Liver (tissue), 9 donors: Measurements from ENCODE around the gene LIMS2. TPM values are rescaled to one million over a fixed set of nuclear protein-coding genes. Genes with fewer than 3 reads are reported as not detected.

Source experiments
- DNase-seq: peaks from one replicate; pipeline ENCODE4 v3.0.0-alpha.2; 2017; ENCODE audit warnings: low spot score
- H3K27ac ChIP-seq, 2 donors: one replicate each; pipeline ENCODE4 v1.7.0; 2013; ENCODE audit warnings: inconsistent platforms in 2 of 2, low read length in 2 of 2, control low read depth in 1 of 2, low read depth in 1 of 2, mild to moderate bottlenecking in 1 of 2
- H3K27me3 ChIP-seq, 4 donors: one replicate each; pipeline versions ENCODE4 v1.6.1 to v1.7.0; 2013; ENCODE audit warnings: low read length in 3 of 4, inconsistent platforms in 1 of 4, mild to moderate bottlenecking in 1 of 4, moderate library complexity in 1 of 4; ENCODE audit not compliant: control insufficient read depth in 4 of 4, insufficient read depth in 4 of 4
- H3K36me3 ChIP-seq, 4 donors: one replicate each; pipeline versions ENCODE4 v1.6.1 to v1.7.0; 2013; ENCODE audit warnings: low read length in 3 of 4, mild to moderate bottlenecking in 3 of 4, low read depth in 1 of 4, moderate library complexity in 1 of 4; ENCODE audit not compliant: control insufficient read depth in 4 of 4, insufficient read depth in 3 of 4
- H3K4me1 ChIP-seq, 4 donors: one replicate each; pipeline versions ENCODE4 v1.6.1 to v1.7.0; 2013; ENCODE audit warnings: low read length in 3 of 4, mild to moderate bottlenecking in 3 of 4, moderate library complexity in 1 of 4; ENCODE audit not compliant: control insufficient read depth in 4 of 4, insufficient read depth in 4 of 4
- H3K4me3 ChIP-seq, 3 donors: one replicate each; pipeline versions ENCODE4 v1.6.1 to v1.7.0; 2013; ENCODE audit warnings: low read length in 3 of 3, control low read depth in 1 of 3, low read depth in 1 of 3, mild to moderate bottlenecking in 1 of 3
- H3K9ac ChIP-seq, 2 donors: one replicate each; pipeline ENCODE4 v1.7.0; 2013; ENCODE audit warnings: low read length in 2 of 2, mild to moderate bottlenecking in 2 of 2, moderate library complexity in 2 of 2, control low read depth in 1 of 2, low read depth in 1 of 2
- H3K9me3 ChIP-seq, 4 donors: one replicate each; pipeline versions ENCODE4 v1.6.1 to v1.7.0; 2013; ENCODE audit warnings: low read length in 3 of 4; ENCODE audit not compliant: control insufficient read depth in 4 of 4
- EGR1 ChIP-seq, 2 donors: IDR thresholded peaks; 2 replicates each; pipeline ENCODE4 v1.6.1; 2016 to 2018; ENCODE audit warnings: antibody characterized with exemption in 2 of 2, low read depth in 2 of 2
- FOXA1 ChIP-seq: IDR thresholded peaks from 2 replicates; pipeline ENCODE4 v1.6.1; 2016; ENCODE audit warnings: antibody characterized with exemption
- FOXA2 ChIP-seq: IDR thresholded peaks from 2 replicates; pipeline ENCODE4 v1.6.1; 2016; ENCODE audit warnings: antibody characterized with exemption
- GABPA ChIP-seq, 2 donors: IDR thresholded peaks in 1 of 2; conservative IDR thresholded peaks in 1 of 2; 2 replicates each; pipeline ENCODE4 v1.6.1; 2016; ENCODE audit warnings: antibody characterized with exemption in 2 of 2, mild to moderate bottlenecking in 1 of 2, moderate library complexity in 1 of 2
- HNF4A ChIP-seq, 2 donors: conservative IDR thresholded peaks; 2 replicates each; pipeline ENCODE4 v1.6.1; 2016; ENCODE audit warnings: antibody characterized with exemption in 2 of 2, mild to moderate bottlenecking in 2 of 2
- HNF4G ChIP-seq: IDR thresholded peaks from 2 replicates; pipeline ENCODE4 v1.6.1; 2016; ENCODE audit warnings: antibody characterized with exemption
- JUND ChIP-seq, 2 donors: IDR thresholded peaks; 2 replicates each; pipeline ENCODE4 v1.6.1; 2016; ENCODE audit warnings: antibody characterized with exemption in 2 of 2
- NR2F2 ChIP-seq: IDR thresholded peaks from 2 replicates; pipeline ENCODE4 v1.6.1; 2016; ENCODE audit warnings: antibody characterized with exemption
- RAD21 ChIP-seq, 2 donors: IDR thresholded peaks; 2 replicates each; pipeline ENCODE4 v1.6.1; 2016; ENCODE audit warnings: antibody characterized with exemption in 2 of 2, mild to moderate bottlenecking in 2 of 2
- TAF1 ChIP-seq: conservative IDR thresholded peaks from 2 replicates; pipeline ENCODE4 v1.6.1; 2016; ENCODE audit warnings: antibody characterized with exemption, mild to moderate bottlenecking
- YY1 ChIP-seq: IDR thresholded peaks from 2 replicates; pipeline ENCODE4 v1.6.1; 2016; ENCODE audit warnings: antibody characterized with exemption, mild to moderate bottlenecking
- WGBS: extraction: QIAGEN DNeasy Blood & Tissue Kit; methylation state at CpG from one replicate; pipeline ENCODE4 v1.1.7; 2013; 5-methylcytosine and 5-hydroxymethylcytosine counted together
- polyA plus RNA-seq, 2 donors: library from polyadenylated mRNA; stranded (reverse) in 1 of 2; unstranded in 1 of 2; fragments of 200-250 nt in 1 of 2; fragments of >200 nt in 1 of 2; fragmentation: Nextera tagmentation in 1 of 2; extraction: Ambion mirVana in 1 of 2; gene quantifications; one replicate each; pipeline versions ENCODE4 v1.2.1 to v1.2.3, GENCODE V29; 2013 to 2015
- total RNA-seq, 2 donors: library from RNA; depleted of rRNA; stranded (reverse); fragments of >200 nt; gene quantifications; one replicate each; pipeline ENCODE4 v1.2.3, GENCODE V29; 2014
- TF ChIP-seq, protein P1 (sequence below): IDR thresholded peaks from 2 replicates; pipeline ENCODE4 v1.6.1; 2016; ENCODE audit warnings: antibody characterized with exemption
- TF ChIP-seq, protein P2 (sequence below): fragments of 150-350 bp; IDR thresholded peaks from 2 replicates; pipeline ENCODE4 v1.5.1; 2017; ENCODE audit warnings: improper control_type of control experiment, low read depth, low read length; ENCODE audit not compliant: missing input control
- TF ChIP-seq, protein P3 (sequence below): IDR thresholded peaks from 2 replicates; pipeline ENCODE4 v1.6.1; 2016; ENCODE audit warnings: antibody characterized with exemption, mild to moderate bottlenecking
- TF ChIP-seq, protein P4 (sequence below): IDR thresholded peaks from 2 replicates; pipeline ENCODE4 v1.6.1; 2016; ENCODE audit warnings: antibody characterized with exemption
- TF ChIP-seq, protein P5 (sequence below): IDR thresholded peaks from 2 replicates; pipeline ENCODE4 v1.6.1; 2016; ENCODE audit warnings: antibody characterized with exemption
- donor health status: healthy.
- donor health status: healthy.
- donor health status: healthy.
- donor health status: healthy.
- donor health status: healthy.

LIMS2 gene
- total and polyA plus RNA-seq, 4 donors: 1.4 to 17.9 (median 16.1) TPM

DNA sequence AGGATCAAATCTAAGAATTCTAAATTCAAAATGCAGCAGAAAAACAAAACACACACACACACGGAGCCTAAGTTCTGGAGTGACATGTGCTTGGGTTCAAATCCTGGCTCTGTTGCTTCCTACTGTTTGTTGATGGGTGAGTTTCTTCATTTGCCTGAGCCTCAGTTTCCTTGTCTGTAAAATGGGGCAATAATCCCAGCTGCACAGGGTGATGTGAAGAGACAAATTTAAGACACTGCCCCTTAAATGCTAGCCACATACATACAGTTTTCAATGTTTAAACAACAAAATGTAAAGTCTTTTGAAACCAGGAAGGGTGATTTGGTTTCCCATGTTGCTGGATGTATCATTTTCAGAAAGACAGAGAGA lies 30.3 kb downstream of the LIMS2 start:
- no peak for TF ChIP-seq JUND (IDR thresholded peaks at IDR 0.05)
- TF ChIP-seq, protein P1, sequence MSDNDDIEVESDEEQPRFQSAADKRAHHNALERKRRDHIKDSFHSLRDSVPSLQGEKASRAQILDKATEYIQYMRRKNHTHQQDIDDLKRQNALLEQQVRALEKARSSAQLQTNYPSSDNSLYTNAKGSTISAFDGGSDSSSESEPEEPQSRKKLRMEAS: no peak
- no peak for TF ChIP-seq TAF1
- TF ChIP-seq, protein P2, sequence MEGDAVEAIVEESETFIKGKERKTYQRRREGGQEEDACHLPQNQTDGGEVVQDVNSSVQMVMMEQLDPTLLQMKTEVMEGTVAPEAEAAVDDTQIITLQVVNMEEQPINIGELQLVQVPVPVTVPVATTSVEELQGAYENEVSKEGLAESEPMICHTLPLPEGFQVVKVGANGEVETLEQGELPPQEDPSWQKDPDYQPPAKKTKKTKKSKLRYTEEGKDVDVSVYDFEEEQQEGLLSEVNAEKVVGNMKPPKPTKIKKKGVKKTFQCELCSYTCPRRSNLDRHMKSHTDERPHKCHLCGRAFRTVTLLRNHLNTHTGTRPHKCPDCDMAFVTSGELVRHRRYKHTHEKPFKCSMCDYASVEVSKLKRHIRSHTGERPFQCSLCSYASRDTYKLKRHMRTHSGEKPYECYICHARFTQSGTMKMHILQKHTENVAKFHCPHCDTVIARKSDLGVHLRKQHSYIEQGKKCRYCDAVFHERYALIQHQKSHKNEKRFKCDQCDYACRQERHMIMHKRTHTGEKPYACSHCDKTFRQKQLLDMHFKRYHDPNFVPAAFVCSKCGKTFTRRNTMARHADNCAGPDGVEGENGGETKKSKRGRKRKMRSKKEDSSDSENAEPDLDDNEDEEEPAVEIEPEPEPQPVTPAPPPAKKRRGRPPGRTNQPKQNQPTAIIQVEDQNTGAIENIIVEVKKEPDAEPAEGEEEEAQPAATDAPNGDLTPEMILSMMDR: no peak
- no peak for TF ChIP-seq NR2F2
- TF ChIP-seq, protein P3, sequence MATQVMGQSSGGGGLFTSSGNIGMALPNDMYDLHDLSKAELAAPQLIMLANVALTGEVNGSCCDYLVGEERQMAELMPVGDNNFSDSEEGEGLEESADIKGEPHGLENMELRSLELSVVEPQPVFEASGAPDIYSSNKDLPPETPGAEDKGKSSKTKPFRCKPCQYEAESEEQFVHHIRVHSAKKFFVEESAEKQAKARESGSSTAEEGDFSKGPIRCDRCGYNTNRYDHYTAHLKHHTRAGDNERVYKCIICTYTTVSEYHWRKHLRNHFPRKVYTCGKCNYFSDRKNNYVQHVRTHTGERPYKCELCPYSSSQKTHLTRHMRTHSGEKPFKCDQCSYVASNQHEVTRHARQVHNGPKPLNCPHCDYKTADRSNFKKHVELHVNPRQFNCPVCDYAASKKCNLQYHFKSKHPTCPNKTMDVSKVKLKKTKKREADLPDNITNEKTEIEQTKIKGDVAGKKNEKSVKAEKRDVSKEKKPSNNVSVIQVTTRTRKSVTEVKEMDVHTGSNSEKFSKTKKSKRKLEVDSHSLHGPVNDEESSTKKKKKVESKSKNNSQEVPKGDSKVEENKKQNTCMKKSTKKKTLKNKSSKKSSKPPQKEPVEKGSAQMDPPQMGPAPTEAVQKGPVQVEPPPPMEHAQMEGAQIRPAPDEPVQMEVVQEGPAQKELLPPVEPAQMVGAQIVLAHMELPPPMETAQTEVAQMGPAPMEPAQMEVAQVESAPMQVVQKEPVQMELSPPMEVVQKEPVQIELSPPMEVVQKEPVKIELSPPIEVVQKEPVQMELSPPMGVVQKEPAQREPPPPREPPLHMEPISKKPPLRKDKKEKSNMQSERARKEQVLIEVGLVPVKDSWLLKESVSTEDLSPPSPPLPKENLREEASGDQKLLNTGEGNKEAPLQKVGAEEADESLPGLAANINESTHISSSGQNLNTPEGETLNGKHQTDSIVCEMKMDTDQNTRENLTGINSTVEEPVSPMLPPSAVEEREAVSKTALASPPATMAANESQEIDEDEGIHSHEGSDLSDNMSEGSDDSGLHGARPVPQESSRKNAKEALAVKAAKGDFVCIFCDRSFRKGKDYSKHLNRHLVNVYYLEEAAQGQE: no peak
- no peak for TF ChIP-seq FOXA2
- TF ChIP-seq, protein P4, sequence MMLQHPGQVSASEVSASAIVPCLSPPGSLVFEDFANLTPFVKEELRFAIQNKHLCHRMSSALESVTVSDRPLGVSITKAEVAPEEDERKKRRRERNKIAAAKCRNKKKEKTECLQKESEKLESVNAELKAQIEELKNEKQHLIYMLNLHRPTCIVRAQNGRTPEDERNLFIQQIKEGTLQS: no peak
- no peak for TF ChIP-seq GABPA (IDR thresholded peaks at IDR 0.05 in 1 of 2, conservative IDR thresholded peaks at IDR 0.05 in 1 of 2)
- TF ChIP-seq, protein P5, sequence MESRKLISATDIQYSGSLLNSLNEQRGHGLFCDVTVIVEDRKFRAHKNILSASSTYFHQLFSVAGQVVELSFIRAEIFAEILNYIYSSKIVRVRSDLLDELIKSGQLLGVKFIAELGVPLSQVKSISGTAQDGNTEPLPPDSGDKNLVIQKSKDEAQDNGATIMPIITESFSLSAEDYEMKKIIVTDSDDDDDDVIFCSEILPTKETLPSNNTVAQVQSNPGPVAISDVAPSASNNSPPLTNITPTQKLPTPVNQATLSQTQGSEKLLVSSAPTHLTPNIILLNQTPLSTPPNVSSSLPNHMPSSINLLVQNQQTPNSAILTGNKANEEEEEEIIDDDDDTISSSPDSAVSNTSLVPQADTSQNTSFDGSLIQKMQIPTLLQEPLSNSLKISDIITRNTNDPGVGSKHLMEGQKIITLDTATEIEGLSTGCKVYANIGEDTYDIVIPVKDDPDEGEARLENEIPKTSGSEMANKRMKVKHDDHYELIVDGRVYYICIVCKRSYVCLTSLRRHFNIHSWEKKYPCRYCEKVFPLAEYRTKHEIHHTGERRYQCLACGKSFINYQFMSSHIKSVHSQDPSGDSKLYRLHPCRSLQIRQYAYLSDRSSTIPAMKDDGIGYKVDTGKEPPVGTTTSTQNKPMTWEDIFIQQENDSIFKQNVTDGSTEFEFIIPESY: no peak
- TF ChIP-seq HNF4A (conservative IDR thresholded peaks at IDR 0.05): no peak
- TF ChIP-seq RAD21 (IDR thresholded peaks at IDR 0.05): no peak
- no peak for TF ChIP-seq YY1
- no peak for TF ChIP-seq HNF4G
- TF ChIP-seq FOXA1: no peak
- no peak for TF ChIP-seq EGR1 (IDR thresholded peaks at IDR 0.05; ENCODE audit: low read depth in 2 of 2)
- Histone ChIP-seq H3K4me3 (no peak overlapping the region), H3K27me3 (no peaks in the 10 kb centered on the region), H3K4me1 (peaks cover 6 to 35% (median 16%) of the 10 kb centered on the region in 4 donors), H3K27ac (no peak overlapping the region), H3K9me3 (no peaks in the 10 kb centered on the region), H3K9ac (no peak overlapping the region), H3K36me3 (no peaks in the 10 kb centered on the region)
- 83% methylated on average over 1 of the region's 1 CpG for WGBS
- no peak for DNase-seq
